NCI-H2227 (cell line): Measurements from ENCODE around the gene CDHR4.
"Not testable (repeated sequence)": the region's sequence is repeated elsewhere in the genome, so short reads cannot be mapped to it uniquely, and the experiment has no call there.

Source experiments
- DNase-seq: peaks from one replicate; lab custom pipeline; 2025; ENCODE audit not compliant: unreplicated experiment; lab: John Stamatoyannopoulos, UW

CDHR4 gene

DNA sequence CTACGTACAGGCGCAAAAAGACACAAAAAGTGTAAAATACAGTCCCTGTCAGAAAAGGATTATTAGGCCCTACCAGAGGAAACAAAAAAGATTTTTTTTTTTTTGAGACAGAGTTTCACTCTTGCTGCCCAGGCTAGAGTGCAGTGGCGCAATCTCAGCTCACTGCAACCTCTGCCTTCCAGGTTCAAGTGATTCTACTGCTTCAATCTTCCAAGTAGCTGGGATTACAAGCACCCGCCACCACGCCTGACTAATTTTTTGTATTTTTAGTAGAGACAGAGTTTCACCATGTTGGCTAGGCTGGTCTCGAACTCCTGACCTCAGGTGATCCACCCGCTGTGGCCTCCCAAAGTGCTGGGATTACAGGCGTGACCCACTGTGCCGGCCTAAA, 18.7 kb downstream of the CDHR4 start:
- DNase-seq: not testable (repeated sequence)

DNA sequence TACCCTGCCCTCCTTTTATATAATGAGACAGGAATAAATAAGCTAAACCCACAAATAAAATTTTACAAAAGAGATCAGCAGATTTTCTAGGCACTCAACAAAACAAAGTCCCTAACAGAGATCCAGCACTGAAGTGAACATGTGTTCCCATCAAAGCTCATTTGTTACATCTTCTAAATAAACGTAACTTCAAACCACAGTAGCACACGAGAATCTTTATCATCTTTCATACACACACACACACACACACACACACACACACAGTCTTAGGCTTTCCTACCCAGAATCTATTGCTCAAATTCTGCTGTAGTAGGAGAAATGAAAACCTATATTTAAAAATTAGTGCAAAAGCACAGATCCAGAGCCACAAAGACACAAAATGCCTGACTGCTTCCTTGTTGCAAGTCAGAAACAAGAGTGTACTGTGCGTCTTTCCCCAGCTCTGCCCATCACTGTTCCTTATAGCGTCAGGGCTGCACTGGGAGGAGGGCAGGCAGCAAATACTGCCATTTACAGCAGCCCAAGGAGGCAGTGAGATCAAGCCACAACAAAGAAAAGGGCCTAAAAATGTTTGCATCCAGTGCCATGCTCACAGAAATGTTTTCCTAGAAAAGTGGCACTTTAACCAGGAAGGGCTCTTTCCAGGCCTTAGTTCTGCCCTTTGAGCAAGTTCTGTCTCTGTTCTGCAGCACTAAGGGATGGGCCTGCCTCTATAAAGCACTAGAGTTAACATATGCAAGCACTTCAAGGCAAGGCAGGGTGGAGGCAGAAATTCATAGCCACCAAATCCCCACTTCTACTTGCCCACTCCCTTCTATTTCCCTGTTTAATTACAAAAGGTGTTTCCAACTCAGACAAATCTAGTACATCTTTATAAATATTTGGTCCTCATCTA, 19.3 kb downstream of the CDHR4 start:
- no peak for DNase-seq

DNA sequence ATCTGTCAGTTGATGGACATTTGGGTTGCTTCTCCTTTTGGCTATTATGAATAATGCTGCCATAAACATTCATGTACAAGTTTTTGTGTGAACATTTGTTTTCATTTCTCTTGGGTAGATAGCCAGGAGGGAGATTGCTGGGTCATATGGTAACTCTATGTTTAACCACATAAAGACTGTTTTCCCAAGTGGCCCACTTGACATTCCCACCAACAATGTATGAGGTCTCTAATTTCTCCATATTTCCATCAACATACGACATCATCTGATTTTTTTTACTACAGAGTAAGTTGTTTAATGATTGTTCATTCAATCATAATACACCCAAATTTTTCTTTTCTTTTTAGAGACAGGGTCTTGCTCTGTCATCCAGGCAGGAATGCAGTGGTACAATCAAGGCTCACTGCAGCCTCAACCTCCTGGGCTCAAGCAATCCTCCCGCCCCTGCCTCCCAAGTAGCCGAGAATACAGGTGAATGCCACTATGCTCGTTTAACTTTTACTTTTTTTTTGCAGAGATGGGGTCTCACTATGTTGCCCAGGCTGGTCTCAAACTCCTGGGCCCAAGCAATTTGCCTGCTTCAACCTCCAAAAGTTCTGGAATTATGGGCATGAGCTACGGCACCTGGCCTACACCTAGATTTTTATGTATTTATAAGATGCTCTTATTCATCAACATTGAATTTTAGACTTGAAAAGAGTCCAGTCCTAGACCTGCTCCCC, 20.2 kb downstream of the CDHR4 start:
- DNase-seq: no peak

DNA sequence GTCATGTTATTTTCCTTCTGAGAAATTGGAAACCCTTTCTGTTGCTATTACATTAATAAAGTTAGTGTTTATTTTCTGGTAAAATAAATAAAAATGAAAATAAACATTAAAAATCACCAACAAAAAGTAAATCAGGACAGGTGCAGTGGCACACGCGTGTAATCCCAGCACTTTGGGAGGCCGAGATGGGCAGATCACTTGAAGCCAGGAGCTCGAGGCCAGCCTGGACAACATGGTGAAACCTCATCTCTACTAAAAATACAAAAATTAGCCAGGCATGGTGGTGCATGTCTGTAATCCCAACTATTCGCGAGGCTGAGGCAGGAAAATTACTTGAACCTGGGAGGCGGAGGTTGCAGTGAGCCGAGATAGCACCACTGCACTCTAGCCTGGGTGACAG, 23.6 kb downstream of the CDHR4 start:
- not testable (repeated sequence) for DNase-seq

DNA sequence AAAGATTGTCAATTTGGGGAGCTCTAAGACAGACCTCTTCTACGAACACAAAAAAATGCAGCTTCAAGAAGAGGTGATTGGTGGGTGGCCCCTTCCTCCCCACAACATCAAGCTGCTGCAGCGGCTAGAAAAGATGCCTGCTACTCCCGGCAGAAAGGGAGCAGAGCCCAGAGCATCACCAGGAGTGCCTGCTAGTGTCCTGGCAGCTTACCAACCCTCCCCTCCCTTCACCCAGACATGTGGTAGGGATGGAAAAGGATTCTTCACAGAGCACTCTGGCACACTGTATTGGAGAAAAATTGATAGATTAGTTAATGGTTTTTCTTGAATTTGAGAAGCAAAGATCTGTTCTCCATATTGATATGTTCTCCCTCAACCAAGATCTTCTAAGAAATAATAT, 24.1 kb downstream of the CDHR4 start:
- DNase-seq: no peak

DNA sequence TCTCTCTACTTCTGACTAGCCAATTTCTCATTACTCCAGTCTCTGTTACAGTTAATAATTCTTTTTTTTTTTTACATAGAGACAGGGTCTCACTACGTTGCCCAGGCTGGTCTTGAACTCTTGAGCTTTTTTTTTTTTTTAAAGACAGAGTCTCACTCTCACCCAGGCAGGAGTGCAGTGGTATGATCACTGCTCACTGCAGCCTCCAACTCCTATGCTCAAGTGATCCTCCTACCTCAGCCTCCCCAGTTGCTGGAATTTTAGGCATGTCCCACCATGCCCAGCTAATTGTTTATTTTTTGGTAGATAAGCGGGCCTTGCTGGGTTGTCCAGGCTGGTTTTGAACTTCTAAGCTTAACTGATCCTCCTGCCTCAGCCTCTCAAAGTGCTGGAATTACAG, 27.0 kb downstream of the CDHR4 start:
- DNase-seq: no peak

DNA sequence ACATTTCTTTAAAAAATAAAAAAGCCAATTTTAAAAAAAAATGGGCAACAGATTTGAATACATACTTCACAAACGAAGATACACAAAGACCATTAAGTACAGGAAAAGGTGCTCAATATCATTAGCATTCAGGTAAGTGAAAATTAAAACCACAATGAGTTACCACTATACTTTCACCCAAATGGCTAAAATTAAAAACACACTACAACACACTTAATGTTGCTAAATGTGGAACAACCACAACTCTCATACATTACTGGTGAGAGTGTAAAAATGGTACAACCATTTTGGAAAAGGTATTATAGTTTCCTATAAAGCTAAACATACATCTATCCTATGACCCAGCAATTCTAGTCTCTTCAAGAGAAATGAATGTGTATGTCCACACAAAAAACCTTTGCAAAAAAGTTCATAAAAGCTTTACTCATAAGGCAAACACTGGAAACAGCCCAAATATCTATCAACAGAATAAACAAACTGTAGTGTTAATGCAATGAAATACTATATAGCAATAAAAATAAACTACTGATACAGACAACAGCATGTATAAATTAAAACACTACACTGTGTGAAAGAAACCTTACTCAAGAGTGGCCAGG, 28.2 kb downstream of the CDHR4 start:
- no peak for DNase-seq

DNA sequence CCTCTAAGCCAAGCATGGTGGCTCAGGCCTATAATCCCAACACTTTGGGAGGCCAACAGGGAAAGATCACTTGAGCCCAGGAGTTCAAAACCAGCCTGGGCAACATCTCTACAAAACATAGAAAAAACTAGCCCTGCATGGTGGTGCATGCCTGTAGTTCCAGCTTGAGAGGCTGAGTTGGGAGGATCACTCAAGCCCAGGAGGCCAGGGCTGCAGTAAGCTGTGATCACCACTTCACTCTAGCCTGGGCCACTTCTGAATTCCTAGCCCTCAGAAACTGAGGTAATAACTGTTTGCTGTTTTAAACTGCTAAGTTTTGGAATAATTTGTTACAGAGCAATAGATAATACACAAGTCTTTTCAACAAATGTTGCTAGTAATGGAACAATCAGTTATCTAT, 29.7 kb downstream of the CDHR4 start:
- DNase-seq: no peak

DNA sequence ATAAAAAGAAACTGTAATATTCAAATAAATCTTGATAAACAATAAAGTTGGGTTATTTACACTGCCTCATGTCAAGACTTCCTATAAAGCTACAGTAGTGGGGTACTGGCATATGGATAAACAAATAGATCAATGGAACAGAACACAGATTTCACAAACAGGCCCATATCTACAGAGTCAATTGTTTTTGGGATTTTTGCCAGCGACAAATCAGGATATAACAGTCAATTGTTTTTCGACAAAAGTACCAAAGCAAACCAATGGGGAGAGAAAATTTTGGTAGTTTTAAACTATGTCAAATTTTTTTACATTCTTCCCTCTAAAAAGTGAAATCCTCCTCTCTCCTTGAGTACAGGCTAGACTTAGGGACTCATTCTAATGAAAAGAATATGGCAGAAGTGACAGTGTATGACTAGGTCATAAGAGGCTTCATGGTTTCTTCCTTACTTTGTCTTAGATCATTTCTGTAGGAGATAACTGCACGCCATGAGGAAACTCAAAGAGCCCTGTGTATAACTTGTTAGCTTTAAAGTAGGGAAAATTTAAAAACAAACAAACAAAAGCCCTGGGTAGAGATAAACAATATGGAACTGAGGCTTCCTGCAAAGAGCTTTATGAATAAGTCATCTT, 30.3 kb downstream of the CDHR4 start:
- no peak for DNase-seq

DNA sequence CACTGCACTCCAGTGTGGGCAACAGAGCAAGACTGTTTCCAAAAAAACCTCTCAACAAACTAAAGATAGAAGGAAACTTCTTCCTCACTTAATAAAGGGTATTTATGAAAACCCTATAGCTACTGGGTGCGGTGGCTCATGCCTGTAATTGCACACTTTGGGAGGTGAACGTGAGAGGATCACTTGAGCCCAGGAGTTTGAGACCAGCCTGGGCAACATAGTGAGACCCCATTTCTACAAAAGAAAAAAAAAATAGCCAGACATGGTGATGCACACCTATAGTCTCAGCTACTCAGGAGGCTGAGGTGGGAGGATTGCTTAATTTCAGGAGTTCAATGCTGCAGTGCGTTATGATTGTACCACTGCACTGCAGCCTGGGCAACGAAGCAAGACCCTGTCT, 35.7 kb downstream of the CDHR4 start:
- DNase-seq: no peak

DNA sequence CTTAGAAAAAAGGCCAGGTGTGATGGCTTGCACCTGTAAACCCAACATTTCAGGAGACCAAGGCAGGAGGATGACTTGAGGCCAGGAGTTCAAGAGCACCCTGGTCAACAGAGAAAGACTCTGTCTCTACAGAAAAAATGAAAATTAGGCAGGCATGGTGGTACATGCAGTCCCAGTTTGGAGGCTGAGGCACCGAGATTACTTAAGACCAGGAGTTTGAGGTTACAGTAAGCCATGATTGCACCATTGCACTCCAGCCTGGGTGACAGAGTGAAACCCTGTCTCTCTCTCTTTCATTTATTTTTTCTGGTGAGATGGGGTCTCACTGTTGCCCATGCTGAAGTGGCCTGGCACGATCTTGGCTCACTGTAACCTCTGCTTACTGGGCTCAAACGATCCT, 38.0 kb downstream of the CDHR4 start:
- no peak for DNase-seq

DNA sequence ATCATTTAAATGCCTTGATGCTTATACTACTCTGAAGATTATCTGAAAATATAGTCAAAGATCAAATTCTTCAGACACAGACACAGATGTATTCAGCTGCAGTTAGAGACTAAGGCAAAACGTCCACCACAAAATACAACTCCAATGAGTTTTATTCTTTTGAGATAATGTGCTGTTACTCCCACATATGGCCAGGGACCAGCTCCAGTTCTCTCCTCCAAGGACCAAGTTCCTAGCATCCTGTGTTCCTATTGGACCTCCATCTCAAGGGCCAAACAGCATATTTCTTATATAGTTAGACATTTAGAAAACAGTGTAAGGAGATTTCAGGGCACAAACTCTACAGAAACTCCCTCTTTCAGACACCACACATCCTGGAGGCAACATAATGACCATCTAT, 40.4 kb downstream of the CDHR4 start:
- DNase-seq: no peak

DNA sequence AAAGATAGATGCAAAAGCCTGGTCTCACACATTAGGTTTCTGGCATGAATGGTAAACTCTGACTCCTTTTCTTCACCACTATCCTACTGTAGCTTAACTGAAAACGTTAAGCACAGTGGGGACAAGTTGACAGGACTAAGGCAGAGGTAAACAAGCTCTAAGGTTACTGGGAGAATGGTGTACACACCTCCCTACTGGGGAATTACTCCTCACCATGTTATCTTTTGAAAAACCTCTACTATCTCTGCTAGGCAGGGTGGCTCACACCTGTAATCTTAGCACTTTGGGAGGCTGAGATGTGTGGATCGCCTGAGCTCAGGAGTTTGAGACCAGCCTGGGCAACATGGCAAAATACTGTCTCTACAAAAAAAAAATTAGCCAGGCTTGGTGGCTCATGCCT, 42.5 kb downstream of the CDHR4 start:
- no peak for DNase-seq

DNA sequence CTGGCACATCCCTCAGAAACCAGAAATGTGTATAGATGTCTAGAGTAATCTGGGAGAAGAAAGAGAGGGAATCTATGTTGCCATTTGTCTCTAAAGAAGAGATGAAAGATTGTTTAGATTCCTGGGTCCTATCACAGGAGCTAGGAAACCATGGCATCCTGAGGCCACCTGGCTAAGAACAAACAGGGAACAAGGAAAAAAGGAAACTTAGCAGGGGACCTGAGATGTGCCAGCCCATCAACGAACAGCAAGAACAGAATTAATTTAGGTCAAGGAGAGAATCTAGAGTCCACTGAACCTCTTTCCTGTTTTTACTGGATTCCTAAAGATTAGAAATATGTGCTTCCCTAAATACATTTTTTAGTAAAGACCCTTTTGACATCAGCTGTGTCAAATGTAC, 43.6 kb downstream of the CDHR4 start:
- no peak for DNase-seq

DNA sequence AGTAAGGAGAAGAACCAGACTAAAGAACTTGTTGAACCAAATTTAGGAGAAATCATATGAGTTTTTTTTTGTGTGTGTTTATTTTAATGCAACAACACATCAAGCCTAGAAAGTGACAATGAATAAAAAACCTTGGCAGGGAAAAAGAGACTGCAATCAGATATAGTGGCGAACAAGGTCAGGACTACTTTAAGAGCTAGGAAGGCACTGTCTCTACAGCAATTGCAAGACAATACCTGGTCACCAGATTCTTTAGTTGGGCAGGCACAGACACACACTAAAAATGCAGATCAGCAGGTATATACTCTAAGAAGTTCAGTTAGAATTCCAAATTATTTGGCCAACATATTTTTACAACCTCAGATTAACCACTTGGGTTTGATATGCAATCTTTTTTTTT, 45.1 kb downstream of the CDHR4 start:
- no peak for DNase-seq

DNA sequence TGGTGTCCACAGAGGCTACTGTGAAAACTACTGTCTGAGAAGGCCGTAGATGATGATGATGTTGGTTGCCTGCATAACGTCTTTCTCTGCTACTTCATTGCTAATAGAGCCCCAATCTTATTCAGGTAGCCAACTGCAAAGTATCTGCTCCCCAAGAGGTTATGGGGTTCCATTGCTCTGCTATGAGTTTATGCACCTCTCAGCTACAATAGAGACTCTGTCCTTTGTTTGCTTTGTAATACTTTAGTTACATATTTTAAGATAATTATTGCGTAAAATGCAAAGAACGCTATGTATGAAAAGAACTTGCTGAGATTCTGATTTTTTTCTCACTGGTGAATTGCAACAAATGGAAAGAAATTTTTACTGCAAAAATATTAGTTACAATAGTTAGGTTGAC, 48.2 kb downstream of the CDHR4 start:
- no peak for DNase-seq

DNA sequence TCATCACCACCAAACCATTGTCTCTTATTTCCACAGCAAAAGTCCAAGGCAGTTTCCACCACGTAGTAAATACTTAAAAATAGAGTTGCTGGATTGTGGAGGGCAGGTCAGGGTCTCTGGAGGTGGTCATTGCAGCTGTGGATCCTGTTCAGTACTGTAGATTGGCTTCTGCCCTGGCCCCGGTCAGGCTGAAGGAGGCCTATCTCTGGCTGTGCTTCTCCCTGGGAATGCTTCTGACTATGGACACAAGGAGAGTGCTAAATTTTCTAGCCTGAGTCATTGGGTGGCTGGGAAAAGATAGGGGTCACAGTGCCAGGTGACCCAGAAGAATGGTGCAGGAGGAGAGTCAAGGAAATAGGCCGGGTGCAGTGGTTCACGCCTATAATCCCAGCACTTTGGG, 49.6 kb downstream of the CDHR4 start:
- no peak for DNase-seq

DNA sequence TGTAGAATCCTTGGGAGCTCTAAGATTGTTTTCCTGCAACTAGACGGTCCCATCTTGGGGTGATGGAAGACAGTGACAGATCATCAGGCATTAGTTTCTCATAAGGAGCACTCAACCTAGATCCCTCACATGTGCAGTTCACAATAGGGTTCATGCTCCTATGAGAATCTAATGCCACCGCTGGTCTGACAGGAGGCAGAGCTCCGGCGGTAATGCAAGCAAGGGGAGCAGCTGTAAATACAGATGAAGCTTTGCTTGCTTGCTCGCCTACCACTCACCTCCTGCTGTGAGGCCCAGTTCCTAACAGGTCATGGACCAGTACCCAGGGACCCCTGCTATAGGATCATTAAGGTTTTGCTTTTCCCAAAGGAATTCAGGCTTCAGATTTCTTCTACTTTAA, 50.8 kb downstream of the CDHR4 start:
- not testable (repeated sequence) for DNase-seq

DNA sequence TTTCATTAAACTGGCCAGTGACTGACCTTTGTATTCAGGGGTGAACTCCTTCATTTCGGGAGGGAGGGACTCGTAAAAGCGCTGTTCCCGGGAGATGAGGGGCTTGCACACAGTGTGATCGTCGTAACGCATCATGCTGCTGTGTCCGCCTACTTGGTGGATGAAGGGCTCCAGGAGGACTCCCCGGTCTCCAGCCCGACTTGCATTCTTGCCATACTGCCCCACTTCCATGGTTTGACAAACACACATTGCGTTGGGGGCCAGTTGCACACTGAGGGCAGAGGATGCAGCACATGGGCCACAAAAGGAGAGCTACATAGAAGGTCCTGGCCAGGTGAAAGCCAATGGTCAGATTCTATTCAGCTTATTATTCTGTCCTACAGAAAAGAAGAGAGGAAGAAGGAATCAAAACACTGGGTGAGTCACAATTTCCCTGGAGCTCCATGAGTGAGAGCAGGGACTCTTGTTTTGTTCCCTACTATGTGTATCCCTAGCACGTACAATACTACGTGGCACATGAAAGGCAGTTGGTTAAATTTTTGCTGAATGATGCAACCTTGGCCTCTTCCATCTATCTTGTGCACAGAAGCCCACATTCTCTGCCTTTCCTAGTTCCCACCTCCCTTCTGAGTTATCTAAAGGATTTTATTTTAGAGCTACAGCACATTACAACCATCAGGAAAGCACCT, 51.7 kb downstream of the CDHR4 start:
- no peak for DNase-seq

DNA sequence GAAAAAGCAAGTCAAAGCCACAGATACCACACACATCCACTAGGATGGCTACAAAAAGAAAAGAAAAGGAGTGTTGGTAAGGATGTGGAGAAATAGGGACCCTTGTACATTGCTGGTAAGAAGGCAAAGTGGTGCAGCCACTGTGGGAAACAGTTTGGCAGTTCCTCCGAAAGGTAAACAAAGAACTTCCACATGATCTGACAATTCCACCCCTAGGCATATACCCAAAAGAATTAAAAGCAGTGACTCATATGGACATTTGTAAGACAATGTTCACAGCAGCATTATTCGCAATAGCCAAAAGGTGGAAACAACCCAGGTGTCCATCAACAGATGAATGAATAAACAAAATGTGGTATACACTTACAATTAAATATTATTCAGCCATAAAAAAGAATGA, 53.7 kb downstream of the CDHR4 start:
- no peak for DNase-seq
